Measurements from ENCODE around the gene DHRS3.

The DHRS3 gene

GRCh38 chr1:12521096-12521495 lies 96.9 kb downstream of the DHRS3 start:
- no peak for DNase-seq (ENCODE audit: low read depth in 2 of 3, low spot score in 1 of 3)

- no peak for DNase-seq (ENCODE audit: low read depth in 2 of 3, low spot score in 1 of 3)
Measured at GRCh38 chr1:12519693-12520364, 98.2 kb downstream of the DHRS3 start.

- DNase-seq (ENCODE audit: low read depth in 2 of 3, low spot score in 1 of 3) = peak; percentile 47 to 58 (median 48)
Measured at GRCh38 chr1:12518931-12519692, 98.9 kb downstream of the DHRS3 start.
